Epithelial cell of esophagus (primary cell): ENCODE results near the gene MRPL19.

Source experiments
- DNase-seq: peaks from one replicate; pipeline ENCODE4 v3.0.0; 2010; ENCODE audit warnings: low read depth
- H3K4me3 ChIP-seq: 2 replicates; pipeline ENCODE4 v1.5.1; 2011; ENCODE audit warnings: mild to moderate bottlenecking, low read length, control low read depth
- TF ChIP-seq, protein P1 (sequence below): IDR thresholded peaks from 2 replicates; pipeline ENCODE4 v1.5.1; 2011; ENCODE audit warnings: low read depth, mild to moderate bottlenecking, low read length, control low read depth, inconsistent platforms; ENCODE audit not compliant: insufficient read depth; ENCODE audit errors: missing control alignments

Gene MRPL19

DNA sequence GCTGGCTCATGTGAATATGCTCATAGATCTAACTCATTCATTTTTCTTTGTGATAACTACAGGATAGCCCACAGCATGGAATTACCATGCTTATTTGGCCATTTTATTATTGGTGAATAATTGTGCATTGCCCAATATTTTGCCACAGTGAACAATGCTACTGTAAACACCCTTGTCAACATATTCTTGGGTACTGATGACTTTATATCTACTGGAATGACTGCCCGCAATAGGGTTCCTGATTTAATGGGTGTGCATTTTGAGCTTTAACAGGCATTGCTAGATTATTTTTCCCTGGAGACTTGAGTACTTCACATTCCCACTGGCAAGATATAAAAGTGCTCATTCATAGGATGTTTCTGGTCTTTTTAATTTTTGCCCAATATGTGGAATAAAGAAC is 43.1 kb upstream of the MRPL19 start:
- peak; percentile 74 for DNase-seq
- no peak overlapping the region for H3K4me3 ChIP-seq
- TF ChIP-seq, protein P1, sequence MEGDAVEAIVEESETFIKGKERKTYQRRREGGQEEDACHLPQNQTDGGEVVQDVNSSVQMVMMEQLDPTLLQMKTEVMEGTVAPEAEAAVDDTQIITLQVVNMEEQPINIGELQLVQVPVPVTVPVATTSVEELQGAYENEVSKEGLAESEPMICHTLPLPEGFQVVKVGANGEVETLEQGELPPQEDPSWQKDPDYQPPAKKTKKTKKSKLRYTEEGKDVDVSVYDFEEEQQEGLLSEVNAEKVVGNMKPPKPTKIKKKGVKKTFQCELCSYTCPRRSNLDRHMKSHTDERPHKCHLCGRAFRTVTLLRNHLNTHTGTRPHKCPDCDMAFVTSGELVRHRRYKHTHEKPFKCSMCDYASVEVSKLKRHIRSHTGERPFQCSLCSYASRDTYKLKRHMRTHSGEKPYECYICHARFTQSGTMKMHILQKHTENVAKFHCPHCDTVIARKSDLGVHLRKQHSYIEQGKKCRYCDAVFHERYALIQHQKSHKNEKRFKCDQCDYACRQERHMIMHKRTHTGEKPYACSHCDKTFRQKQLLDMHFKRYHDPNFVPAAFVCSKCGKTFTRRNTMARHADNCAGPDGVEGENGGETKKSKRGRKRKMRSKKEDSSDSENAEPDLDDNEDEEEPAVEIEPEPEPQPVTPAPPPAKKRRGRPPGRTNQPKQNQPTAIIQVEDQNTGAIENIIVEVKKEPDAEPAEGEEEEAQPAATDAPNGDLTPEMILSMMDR: no peak

- TF ChIP-seq, protein P1: no peak
- DNase-seq: peak; percentile 68
- no peak overlapping the region for H3K4me3 ChIP-seq
These were observed 42.1 kb upstream of the MRPL19 start for GRCh38 chr2:75604484-75604883.

GRCh38 chr2:75605770-75606529 is 40.6 kb upstream of the MRPL19 start:
- H3K4me3 ChIP-seq: no peak overlapping the region
- TF ChIP-seq, protein P1: peak; percentile 44
- DNase-seq: peak; percentile 95

DNA sequence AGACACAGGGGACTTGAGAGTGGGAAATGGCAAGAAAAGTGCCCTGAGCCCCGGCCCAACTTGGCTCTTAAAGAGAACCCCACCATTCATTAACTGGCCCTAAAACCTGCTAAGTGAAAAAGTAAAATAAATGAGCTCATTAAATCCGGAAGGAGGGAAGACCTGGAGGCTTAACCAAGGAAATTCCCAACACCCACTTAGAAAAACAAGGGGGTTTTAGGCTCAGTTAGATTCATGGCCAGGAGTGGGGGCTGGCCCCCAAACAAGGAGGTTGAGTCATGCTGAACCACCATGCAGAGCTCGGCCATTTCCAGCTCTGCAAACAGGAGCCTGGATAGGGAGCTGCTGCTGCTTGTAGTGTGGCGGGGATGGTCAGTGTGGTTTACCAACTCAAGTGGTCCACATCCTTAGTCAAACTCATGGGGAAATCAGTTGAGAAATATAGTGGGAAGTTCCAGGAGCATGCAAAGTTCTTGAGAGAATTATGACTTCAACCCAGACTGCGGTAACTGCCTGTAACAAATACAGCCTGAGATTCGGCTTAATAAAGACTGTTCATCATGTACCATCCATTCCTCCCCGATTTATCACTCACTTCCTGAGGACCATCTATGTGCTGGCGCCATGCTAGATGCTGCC is 39.7 kb upstream of the MRPL19 start:
- H3K4me3 ChIP-seq: no peak overlapping the region
- peak; percentile 83 for DNase-seq
- TF ChIP-seq, protein P1: no peak

DNA sequence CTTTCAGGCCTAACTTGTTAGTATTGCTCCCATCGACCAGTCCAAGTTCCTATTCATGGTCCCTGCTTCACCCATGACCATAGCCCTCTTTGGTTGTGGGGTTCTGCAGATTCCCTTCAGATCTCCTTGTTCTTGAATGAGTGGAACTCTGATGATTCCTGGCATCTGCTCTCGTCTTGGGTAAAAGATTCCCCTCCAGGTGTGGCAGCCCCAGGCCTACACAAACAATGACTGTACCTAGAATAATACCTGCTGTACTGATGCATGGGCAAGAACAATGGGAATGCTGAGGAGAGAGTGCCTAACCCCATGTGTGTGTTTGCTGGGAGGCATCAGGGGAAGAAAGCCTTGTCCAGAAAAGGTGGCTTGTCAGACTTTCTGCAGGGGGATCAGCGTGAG is 39.2 kb upstream of the MRPL19 start:
- TF ChIP-seq, protein P1: no peak
- no peak overlapping the region for H3K4me3 ChIP-seq
- DNase-seq: peak; percentile 81

GRCh38 chr2:75607988-75608683 is 38.4 kb upstream of the MRPL19 start:
- peak; percentile 12 for DNase-seq
- H3K4me3 ChIP-seq: no peak overlapping the region
- TF ChIP-seq, protein P1: no peak
